ENCODE measurements around the gene TACO1.

DNA sequence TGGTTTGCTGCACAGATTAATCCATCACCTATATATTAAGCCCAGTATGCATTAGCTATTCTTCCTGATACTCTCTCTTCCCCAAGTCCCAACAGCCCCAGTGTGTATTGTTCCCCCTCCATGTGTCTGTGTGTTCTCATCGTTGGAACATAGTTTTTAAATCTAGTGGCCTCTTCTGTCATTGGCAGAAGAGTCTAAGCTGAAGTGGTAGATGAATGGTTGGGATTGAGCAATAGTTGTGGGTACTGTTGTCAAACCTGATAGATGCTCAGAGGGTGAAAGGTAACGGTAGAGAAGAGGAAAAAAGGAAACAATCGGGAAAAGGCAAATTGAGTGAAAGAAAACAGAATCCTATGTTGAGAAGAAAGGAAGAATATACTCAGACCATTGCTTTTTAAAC lies 51.4 kb downstream of the TACO1 start:
- TF ChIP-seq EZH2 (IDR thresholded peaks at IDR 0.05) (no peak), POLR2AphosphoS5 (IDR thresholded peaks at IDR 0.05; ENCODE audit: borderline replicate concordance, low read depth, low read length) (no peak)

All from SK-N-MC (cell line).